GM08714 (cell line): ENCODE results near the gene P2RX4.
"Not testable (repeated sequence)": the region's sequence is repeated elsewhere in the genome, so short reads cannot be mapped to it uniquely, and the experiment has no call there.

Source experiments
- H3K4me3 ChIP-seq: fragments of 200-500 bp; sonication (Bioruptor generic); 2 replicates; pipeline ENCODE4 v1.5.1; 2014; ENCODE audit warnings: mild to moderate bottlenecking, low read length, inconsistent platforms
- ZNF274 ChIP-seq: IDR thresholded peaks from 2 replicates; pipeline ENCODE4 v1.6.1; 2012; ENCODE audit warnings: mild to moderate bottlenecking, low read depth, low read length

Gene P2RX4

DNA sequence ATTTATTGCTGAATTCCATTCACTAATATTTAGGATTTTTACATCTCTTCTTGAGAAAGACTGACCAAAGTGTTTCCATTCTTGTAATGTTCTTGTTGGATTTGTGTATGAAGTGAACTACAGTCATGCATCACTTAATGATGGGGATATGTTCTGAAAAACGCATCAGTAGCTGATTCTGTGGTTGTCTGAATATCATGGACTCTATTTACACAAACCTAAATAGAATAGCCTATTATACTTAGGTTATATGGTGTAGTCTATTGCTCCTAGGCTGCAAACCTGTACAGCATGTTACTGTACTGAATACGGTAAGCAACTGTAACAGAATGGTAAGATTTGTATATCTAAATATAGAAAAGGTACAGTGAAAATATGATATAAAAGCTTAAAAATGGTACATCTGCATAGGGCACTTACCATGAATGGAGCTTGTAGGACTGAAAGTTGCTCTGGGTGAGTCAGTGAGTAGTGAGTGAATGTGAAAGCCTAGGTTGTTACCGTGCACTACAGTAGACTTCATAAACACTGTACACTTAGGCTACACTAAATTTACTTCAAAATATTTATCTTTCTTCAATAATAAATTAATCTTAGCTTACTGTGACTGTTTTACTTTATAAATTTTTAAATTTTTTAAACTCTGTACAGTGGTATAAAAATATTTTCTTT is 27.6 kb upstream of the P2RX4 start:
- no peak for TF ChIP-seq ZNF274

GRCh38 chr12:121184425-121184824 is 25.5 kb upstream of the P2RX4 start:
- TF ChIP-seq ZNF274 = no peak
- no peak overlapping the region for H3K4me3 ChIP-seq

More for the DNA sequence above, 27.6 kb upstream of the P2RX4 start:
- no peak overlapping the region for H3K4me3 ChIP-seq

GRCh38 chr12:121184984-121185889 is 24.7 kb upstream of the P2RX4 start:
- TF ChIP-seq ZNF274 = no peak
- H3K4me3 ChIP-seq = no peak overlapping the region

DNA sequence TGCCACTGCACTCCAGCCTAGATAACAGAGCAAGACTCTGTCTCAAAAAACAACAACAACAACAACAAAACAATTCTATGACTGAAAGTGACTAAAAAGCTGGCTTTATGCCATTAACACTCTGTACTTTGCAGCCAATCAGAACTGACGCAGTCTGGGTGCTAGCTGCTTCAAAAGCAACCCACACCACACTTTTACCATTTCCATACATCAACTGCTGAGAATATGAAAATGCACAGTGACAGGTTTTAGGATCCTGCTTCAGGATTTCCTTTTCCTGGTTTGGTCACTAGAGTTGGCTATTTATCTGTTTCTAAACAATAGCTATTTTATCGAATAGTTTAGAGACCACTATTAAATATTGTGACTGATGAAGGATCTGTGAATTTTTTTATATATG is 23.1 kb upstream of the P2RX4 start:
- no peak overlapping the region for H3K4me3 ChIP-seq
- TF ChIP-seq ZNF274 = no peak

DNA sequence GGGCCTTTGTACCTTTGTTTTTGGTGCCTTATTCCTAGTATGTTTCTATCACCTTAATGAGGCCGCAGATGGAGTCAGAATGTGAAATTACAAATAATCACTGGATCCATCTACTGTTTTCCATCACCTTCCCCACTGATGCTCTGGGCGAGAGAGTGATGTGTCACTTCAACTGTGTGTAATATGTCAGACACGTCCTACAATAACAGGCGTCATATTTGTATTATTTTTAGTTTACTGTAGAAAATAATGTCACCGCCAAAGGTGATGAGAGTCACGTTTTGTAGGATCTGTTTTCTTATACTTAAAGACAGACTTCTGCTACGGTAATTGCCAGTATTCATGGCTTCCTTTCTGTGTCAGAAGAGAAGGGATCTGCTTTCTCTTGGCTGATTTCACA is 22.4 kb upstream of the P2RX4 start:
- TF ChIP-seq ZNF274 = no peak
- H3K4me3 ChIP-seq = no peak overlapping the region

GRCh38 chr12:121188227-121188626 is 21.7 kb upstream of the P2RX4 start:
- no peak for TF ChIP-seq ZNF274

DNA sequence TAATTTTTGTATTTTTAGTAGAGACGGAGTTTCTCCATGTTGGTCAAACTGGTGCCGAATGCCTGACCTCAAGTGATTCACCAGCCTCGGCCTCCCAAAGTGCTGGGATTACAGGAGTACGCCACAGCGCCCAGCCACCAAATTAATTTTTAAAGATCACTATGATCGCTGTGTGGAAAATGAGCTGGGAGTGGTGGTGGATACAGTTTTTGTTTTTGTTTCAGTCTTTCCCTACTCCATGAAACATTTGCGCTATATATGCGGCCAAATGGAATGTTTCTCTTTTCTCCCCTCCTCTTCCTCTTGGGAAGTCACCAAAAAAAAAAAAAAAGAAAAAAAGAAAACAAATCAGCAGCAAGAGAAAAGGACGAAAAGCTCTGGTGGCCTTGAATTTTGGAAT is 20.8 kb upstream of the P2RX4 start:
- TF ChIP-seq ZNF274 = no peak
- H3K4me3 ChIP-seq = no peak overlapping the region

More at GRCh38 chr12:121188227-121188626, 21.7 kb upstream of the P2RX4 start:
- no peak overlapping the region for H3K4me3 ChIP-seq

GRCh38 chr12:121189619-121190155 is 20.2 kb upstream of the P2RX4 start:
- no peak for TF ChIP-seq ZNF274
- no peak overlapping the region for H3K4me3 ChIP-seq

DNA sequence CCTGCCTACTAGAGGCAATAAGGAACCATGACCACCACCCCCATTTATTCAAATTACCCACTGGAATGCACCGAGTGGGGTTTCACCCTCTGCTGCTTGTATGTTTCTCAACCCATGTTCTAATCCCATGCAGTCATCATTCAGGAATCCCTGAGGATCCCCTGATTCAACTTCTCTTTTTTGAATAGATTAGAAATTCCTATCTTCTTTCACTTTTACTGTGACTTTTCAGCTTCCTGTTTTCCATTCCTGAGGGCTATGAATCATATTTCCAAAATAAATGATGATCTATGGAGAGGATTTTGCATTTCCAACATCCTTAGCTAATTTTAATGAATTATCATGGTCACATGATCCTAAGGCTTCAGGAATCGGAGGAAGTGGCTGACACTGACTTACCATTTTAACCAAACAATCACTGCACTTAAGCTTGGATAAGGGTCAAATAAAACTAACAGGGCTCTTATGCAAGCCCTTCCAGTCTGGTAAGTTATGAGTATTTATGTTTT is 19.4 kb upstream of the P2RX4 start:
- no peak overlapping the region for H3K4me3 ChIP-seq
- TF ChIP-seq ZNF274 = no peak

GRCh38 chr12:121191151-121191550 is 18.8 kb upstream of the P2RX4 start:
- no peak overlapping the region for H3K4me3 ChIP-seq
- no peak for TF ChIP-seq ZNF274

DNA sequence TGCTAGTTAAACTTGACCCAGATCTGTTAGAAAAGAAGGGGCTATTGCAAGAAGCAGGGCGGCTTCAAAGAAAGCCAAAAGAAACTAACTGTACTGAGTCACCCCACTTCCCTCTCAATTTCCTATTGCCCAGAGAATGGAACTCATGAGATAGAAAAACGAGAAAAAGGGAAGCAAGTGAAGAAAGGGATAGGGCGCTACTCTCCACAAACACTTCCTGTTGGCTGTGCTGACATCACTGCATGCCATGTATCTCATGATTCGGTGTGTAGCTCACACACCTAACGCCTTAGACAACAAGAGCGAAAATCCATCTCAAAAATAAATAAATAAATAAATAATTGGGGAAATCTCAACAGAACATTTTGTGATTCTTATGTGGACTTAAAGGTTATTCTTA is 13.0 kb upstream of the P2RX4 start:
- TF ChIP-seq ZNF274 = no peak
- no peak overlapping the region for H3K4me3 ChIP-seq

- TF ChIP-seq ZNF274 = no peak
- H3K4me3 ChIP-seq = no peak overlapping the region
Observed at GRCh38 chr12:121198949-121199348, 11.0 kb upstream of the P2RX4 start.

DNA sequence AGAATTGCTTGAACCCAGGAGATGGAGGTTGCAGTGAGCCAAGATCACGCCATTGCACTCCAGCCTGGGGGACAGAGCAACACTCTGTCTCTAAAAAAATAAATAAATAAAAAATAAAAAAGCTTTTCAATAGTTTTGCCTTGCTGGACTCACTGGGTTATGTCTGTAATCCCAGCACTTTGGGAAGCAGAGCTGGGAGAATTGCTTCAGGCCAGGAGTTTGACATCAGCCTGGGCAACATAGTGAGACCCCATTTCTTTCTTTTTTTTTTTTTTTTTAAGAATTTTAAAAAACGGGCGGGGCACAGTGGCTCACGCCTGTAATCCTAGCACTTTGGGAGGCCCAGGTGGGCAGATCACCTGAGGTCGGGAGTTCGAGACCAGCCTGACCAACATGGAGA is 8.8 kb upstream of the P2RX4 start:
- H3K4me3 ChIP-seq = not testable (repeated sequence)

- TF ChIP-seq ZNF274 = no peak
- no peak overlapping the region for H3K4me3 ChIP-seq
Observed at GRCh38 chr12:121202407-121203355, 7.2 kb upstream of the P2RX4 start.
